Frontal cortex (tissue), 4 donors: ENCODE data around the gene GNAO1. TPM values are rescaled to one million over a fixed set of nuclear protein-coding genes. Genes with fewer than 3 reads are reported as not detected.

Experiments used
- DNase-seq, 2 donors: peaks; one replicate each; pipeline ENCODE4 v3.0.0; 2012; ENCODE audit warnings: low spot score in 2 of 2
- FAIRE-seq: peaks from 2 replicates; lab custom pipeline; 2012; peaks lifted over from hg19 to GRCh38; lab: Jason Lieb, UNC
- total RNA-seq: library from RNA; depleted of rRNA; stranded (reverse); fragments of >200 nt; gene quantifications from one replicate; pipeline ENCODE4 v1.2.3, GENCODE V29; 2014
- donor health status: control.
- donor health status: control.
- donor health status: control.

GNAO1 gene
- total RNA-seq, 1 donor from 2014 or later = 54.2 TPM

DNA sequence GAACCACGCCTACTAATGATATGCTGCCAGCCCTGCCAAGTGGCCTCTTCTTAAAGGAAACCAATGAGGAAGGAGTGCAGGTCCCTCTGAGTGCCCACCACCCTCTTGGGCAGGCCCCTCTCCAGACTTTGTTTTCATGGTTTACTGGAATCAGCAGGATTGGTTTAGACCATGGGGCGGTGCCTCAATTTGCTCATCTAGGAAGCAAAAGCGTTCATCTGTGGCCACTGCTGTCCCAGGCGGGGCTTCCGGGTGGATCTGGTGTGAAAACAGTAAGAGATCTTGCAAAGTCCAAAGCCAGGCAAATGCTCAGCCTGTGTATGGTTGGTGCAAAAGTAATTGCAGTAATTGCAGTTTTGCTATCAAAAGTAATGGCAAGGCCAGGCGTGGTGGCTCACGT is 162.7 kb downstream of the GNAO1 start:
- no peak for FAIRE-seq
- no peak for DNase-seq

DNA sequence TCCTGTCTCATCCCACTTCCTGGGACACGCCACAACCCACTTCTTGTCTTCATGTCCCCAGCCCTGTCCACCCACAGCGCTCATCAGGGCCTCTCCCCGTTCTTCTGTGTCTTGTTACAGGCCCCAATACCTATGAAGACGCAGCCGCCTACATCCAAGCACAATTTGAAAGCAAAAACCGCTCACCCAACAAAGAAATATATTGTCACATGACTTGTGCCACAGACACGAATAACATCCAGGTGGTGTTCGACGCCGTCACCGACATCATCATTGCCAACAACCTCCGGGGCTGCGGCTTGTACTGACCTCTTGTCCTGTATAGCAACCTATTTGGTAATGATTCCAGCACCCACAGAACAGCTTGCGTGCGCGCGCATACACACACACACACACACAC is 163.5 kb downstream of the GNAO1 start:
- peak in 1 of 2 donors; percentile 4 for DNase-seq

DNA sequence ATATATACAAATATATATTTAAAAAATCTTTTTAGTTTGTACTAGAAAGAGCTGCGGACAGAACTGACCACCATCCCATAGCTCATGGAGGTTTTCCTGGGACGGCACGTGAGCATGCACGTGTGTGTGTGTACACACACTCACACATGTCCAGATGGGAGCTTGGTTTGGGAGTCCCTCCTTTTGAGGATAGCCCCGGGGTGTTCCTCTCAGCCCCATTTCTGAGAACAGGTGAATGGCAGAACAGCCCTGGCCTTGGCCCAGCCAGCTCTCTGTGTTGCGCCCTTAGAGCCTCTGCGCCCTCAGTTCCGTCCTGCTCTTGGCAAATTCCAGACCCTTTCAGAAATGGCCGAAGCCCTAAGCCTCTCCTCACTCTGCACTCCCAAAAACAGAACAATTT is 163.9 kb downstream of the GNAO1 start:
- FAIRE-seq (no peak), DNase-seq (peak in 1 of 2 donors; percentile 3)

More for the DNA sequence above, 163.5 kb downstream of the GNAO1 start:
- no peak for FAIRE-seq

DNA sequence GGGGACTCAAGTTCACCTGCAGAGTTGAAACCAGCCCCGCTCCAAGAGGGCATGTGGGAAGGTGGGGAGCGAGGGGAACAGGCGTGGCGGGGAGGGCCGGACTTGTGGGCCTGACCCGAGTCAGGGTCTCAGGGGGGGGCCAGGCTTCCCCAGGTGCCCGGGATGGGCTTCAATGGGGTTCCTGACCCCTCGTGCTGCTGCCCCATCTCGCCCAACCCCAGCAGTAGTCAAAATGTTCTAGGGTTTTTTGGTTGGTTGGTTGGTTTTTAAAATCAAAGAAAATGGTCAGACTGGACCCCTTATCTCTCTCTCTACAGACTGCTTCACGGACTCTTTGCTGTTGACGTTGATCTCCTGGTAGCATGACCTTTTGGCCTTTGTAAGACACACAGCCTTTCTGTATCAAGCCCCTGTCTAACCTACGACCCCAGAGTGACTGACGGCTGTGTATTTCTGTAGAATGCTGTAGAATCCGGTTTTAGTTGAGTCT is 164.5 kb downstream of the GNAO1 start:
- peak in 1 of 2 donors; percentile 16 for DNase-seq

DNA sequence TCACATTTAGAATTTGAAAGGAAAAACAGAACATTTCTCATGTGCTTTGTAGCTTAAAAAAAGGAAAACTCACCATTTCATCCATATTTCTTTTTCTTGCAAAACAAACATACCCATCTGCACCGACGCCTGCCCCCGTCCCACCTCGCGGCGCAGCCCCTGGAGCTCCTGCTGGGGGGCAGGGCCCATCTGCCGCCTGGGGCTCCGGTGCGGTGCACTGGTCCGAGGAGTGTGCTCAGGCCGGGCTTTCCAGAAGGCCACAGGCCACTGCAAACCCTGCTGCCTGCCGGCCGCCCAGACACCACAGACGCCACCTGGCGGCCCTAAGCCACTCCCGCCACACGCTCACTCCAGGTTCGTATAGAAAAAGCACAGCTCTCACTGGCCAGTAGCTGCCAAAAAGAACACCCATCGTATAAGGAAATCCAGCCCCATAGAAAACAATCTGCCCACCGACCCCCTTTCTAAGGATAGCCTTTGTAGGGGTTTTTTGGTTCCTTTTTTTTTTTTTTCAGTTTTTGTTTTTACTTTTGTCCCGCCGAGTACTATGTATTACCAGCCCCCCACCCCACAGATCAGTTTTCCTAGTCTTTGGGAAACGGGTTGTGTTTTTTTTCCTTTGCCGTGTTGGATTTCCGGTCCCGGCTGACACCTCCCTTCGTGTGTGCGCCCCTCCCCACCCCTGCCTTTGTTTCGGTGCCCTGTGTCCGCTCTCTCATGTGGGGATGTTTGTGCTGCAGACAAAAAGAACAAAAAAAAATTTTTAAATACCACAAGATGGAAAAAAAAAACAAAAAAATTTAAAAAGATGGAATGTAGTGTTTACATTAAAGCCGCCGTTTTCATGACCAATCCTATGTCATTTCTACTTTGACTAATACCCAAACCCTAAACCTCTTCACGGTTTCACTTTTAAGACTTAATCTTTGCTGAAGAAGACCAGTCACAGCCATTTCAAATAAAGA is 165.3 kb downstream of the GNAO1 start:
- FAIRE-seq (no peak), DNase-seq (peak; percentile 73 to 86)

More for the DNA sequence above, 164.5 kb downstream of the GNAO1 start:
- FAIRE-seq = no peak

DNA sequence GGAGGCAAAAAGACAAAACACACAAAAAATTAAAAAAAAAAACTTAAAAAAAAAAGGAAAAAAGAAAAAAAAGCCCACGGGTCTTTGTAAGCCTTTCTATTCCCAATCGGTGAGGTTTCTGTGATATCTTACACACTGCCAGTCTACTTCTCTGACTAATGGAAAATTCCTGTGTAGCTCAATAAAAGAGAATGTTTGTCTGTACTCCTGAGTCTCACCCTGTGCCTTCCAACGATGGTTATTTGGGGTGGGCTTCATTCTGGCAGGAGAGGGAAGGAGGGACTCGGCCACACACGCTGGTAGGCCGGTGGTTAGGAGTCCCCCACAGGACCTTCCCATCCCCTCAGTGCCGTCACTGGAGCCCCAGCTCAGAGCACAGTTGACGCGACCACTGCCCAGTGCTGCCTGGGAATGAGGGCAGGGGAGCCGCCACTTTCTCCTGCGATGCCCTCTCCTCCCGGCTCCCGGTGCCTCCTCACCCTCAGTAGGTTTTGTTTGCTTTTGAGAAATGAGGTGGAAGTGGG is 166.0 kb downstream of the GNAO1 start:
- DNase-seq = peak; percentile 49 to 54
- no peak for FAIRE-seq

DNA sequence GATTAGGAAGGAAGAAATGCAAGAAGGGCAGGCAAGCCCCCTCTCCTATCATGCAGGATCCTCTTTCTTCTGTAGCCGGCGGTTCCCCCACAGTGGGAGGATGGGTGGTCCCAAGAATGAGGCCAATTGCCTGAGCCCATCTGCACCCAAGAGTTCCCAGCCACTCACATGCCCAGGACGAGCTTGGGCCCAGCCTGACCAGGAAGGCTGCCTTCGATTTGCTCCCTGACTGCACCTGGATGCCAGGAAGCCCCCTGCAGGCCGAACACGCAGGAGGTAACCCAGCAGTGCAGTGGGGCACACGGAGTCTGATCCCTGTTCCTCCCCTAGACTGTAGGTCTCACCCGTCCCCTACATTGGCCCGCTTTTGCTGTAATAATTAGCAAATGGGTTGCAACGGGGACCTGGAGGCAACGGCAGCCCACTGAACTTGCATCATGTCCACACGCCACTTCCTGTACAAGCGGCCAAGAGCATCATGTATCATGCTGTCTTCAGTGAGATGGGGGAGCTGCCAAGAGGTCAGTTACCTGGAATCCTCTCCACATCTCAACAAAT is 166.6 kb downstream of the GNAO1 start:
- no peak for FAIRE-seq

DNA sequence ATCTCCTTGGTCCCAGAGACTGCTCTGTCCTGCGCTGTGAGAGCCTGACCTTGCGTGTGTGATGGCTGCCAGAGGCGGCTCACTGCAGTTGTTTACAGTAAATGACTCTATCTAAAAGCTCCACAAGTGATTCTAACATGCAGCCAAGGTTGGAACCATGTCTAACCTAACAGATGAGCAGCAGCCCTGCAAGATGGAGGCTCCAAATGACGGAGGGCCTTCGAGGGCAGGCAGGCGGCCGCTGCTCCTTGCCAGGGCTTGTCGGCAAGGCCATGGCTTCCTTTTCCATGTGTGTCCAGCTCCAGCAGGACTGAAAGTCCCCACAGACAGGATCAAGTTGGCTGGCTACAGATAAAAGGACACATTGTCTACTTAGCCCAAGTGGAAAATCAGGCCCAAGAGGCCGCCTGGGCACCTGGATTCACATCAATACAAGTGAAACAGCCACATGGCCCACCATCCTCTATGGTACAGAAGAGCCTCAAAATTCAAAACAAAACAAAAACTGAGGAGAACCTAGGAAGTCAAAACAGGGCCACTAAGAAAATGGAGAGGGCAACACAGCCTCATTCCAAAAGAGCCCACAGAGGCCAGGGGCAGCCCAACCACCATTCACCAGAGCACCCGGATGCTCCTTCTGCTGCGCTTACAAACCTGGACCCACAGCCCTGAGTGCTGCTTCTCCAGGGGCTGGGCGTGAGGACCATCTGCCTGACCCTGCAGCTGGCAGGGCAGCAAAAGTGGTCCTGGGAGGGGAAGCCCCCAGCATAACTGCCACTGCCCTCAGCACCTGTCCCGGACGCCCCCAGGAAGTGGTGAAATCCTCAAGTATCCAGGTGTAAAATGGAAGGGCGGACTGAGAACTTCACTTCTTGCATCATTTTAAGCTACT is 169.1 kb downstream of the GNAO1 start:
- peak in 1 of 2 donors; percentile 12 for DNase-seq
- no peak for FAIRE-seq

More for the DNA sequence above, 166.6 kb downstream of the GNAO1 start:
- peak in 1 of 2 donors; percentile 13 for DNase-seq

DNA sequence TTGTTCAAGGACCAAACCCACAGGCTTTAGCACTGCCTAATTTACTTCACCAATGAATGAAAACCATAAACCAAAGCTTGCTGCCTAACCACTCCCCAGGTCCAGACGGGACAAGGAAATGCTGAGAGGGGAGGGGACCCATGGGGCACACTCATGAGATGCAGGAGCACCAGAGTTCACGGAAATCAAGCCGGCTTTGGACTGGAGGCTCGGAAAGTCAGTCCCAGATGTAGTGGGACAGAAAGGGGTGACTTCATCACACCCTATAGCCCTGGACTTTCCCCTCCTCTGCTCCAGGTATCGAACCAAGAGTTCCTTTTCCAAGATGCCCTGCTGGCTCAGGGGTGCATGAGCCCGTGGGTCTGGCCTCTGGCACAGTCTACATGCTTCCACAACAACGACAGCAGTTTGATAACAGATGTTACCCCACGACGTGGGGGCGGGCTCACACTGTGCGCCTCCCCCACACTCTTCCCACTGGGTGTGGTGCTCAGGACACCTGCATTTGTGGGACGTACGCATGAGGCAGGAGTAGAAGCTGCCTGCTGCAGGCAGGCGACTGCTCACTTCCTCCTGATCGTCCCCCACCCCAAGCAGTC is 170.9 kb downstream of the GNAO1 start:
- DNase-seq (no peak), FAIRE-seq (no peak)

DNA sequence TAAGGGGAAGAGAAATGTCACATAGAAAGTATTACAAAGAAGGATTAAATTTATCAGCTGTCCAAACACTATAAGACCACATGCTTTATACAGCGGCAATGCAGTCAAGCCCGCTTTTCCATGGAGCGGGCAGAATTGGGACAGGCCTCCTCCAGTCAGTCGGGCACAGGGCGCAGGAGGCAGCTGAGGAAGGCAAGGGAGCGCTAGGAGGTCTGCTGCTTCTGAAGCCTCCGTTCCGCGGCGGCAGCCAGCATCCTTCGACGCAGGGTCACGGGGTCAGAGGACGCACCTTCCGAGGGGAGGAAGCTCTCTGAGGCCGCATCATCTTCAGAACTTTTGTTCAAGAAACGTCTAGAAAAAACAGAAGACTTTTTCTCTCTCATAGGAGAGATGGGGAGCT is 171.4 kb downstream of the GNAO1 start:
- DNase-seq = no peak
- no peak for FAIRE-seq

DNA sequence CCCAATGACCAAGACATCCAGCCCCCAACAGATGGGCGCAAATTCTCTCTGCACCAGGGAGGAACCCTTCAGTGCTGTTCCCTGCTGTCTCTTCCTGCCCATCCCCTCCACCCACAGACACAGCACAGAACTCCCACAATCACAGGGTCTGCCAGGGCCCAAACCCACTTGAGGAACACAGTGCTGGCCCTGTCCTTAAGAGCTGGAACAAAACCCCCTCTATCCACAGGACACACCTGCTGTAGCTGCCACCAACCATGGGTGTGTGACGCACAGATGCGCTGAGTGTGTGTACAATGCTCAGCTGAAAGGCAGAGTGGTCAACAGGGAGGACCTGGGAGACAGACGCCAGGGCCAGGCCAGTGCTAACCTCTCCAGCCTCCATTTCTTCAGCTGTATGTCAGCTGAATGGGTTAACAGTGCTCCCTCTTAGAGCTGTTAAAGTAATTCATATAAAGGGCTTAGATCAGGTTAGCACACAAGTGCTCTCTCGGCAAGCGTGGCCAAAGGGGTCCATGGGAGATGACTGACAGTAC is 172.0 kb downstream of the GNAO1 start:
- FAIRE-seq (no peak), DNase-seq (no peak)

DNA sequence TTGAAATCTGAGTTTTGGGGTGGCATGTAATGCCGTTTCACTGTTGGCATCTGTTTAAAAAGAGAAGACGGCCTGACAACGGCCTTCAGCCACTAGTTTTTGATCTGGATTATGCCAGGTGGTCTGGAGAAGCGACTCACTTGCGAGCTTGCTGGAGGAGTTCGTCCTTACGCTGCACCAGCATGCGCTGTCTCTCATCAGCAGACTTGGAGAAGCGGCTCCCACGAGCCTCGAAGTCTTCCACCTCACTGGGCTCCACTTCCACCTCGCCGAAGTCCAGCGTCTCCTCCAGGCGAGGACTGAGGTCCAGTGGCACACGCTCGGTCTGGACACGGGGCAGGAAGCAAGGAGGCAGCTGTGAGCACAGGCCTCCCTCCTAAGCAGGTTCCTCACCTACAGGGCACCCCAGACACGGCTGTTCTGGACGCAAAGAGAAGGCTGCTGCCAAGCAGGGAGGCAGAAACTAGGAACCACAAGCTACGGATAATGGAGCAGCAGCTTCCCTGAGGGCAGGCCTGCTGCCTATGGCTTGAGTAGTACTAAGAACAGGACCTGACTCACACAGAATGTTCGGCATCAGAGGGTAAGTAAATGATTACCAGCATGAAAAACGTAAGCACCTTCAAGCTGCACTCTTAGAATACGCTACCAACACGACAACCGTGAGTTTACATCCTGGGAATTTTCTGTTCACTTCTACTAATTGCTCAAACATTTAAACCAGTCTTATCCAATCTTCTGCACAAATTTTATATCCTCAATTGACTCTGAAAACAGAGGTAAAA is 172.7 kb downstream of the GNAO1 start:
- FAIRE-seq (no peak), DNase-seq (no peak)

DNA sequence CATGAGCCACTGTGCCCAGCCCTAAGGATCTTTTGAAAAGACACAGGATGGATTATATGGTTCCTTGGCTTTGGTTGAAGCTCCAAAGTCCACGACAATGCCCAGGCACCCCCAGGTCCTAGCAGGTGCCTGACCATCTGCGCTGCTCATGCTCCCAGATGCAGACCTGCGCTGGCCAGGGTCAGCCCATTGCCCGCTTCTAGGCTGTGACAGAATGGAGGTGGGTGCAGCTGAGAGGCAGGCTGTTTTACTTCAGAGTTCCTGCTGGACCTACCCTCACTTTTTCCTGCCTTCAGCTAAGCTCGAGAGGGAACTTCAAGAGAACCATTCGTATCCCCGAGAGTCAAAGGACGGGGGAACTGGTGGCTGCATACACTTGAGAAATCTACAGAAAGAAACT is 173.6 kb downstream of the GNAO1 start:
- DNase-seq (no peak), FAIRE-seq (no peak)

DNA sequence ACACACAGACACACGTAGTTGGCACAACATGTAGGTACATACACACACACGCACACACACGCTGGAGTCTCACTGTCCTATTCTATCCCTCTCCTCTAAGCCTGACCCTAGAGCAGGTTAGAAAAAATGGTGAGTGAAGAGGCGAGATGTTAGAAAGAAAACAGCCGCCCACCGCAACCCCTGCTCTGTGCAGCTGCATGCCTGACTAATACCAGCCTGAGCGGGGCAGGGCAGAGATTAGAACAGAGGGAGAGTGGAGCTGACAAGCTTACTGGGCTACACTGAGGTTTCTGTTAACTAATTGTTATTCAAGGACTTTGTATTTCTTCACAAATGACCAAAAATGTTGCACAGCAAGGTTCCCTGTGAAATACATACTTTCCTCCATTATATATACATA is 174.3 kb downstream of the GNAO1 start:
- DNase-seq (no peak), FAIRE-seq (no peak)

DNA sequence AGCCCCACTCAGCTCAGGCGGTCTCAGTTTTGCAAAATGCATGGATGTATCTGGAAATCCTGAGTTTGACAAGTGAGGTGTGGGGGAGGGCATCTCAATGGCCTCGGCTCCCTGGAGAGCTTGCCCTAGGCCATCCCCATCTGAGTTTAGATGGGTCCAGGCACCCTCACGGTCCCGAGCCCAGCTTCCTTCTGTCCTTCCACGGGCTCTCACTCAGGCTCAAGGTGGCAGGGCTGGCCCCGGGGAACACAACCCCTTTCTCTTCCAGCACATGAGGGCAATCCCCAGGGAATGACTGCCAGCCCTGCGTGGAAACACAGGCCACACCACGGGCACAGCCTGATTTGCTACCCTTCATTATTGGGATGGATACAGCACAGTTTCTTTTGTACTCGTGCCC is 175.7 kb downstream of the GNAO1 start:
- DNase-seq (no peak), FAIRE-seq (no peak)

DNA sequence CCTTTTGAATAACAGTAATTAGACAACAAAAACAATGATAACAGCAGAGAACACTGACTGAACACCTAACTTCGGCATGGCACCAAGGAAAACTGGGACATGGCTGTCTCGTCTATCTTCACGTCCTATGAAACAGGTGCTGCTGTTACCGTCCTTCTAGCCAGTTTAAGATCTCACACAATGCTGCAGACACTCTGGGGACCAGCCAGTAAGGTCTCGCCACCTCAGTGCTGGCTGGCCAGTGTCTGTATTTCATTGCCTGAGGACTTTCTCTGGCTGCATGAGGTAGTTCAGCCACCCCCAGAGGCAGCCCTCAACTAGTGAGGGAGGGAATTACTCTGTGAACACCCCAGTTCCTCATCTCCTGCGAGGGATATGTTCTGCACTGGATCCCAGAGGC is 176.5 kb downstream of the GNAO1 start:
- FAIRE-seq (no peak), DNase-seq (no peak)

DNA sequence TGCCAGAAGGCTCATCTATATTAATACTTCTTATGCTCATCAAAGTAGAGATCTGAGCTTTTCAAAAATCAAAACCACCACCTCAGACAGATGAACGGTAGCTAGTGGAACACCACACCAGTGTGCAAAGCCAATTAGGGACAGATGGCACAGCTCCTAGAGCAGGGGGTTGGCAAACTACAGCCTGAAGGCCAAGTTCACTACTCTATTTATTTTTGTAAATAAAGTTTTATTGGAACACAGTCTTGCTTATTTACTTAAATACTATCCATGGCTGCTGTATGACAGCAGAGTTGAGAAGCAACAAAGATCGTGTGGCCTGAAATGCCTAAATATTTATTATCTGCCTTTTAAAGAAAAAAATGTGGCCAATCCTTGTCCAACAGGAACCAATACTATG is 177.3 kb downstream of the GNAO1 start:
- FAIRE-seq (no peak), DNase-seq (no peak)

DNA sequence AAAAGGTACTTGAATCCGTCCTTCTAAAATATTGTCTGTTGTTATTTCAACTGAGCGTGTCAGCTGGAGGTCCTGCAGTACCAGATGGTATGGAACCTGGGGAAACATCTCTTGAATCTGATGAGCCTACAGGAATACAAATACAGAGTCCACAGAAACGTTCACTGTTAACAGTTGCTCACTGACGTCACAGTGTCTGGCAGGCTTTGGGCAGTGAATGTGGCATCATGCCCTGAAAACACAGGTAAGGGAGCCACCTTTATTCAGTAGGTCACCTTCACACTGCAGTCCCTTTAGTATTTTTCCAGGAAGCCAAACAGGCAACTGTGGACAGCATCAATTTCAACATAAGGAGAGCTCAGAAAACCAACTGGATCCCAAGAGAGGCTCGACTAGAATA is 177.9 kb downstream of the GNAO1 start:
- FAIRE-seq = no peak
- no peak for DNase-seq
